Sigmoid colon (tissue), 7 donors: ENCODE results near the gene KAZN. TPM values are rescaled to one million over a fixed set of nuclear protein-coding genes. Genes with fewer than 3 reads are reported as not detected.

Experiments
- DNase-seq: peaks from one replicate; pipeline ENCODE4 v3.0.0-alpha.2; 2019
- H3K27ac ChIP-seq, 4 donors: fragments of 200-600 bp; sonication (generic); one replicate each; pipeline ENCODE4 v1.5.1; 2016 to 2019; ENCODE audit warnings: mild to moderate bottlenecking in 1 of 4
- H3K27me3 ChIP-seq, 3 donors: fragments of 200-600 bp; sonication (generic); one replicate each; pipeline ENCODE4 v1.5.1; 2019; ENCODE audit warnings: mild to moderate bottlenecking in 1 of 3
- H3K36me3 ChIP-seq, 4 donors: fragments of 200-600 bp; sonication (generic); one replicate each; pipeline ENCODE4 v1.5.1; 2016 to 2019
- H3K4me1 ChIP-seq, 4 donors: fragments of 200-600 bp; sonication (generic); one replicate each; pipeline ENCODE4 v1.5.1; 2017 to 2019
- H3K4me3 ChIP-seq, 4 donors: fragments of 200-600 bp; sonication (generic); one replicate each; pipeline ENCODE4 v1.5.1; 2017 to 2019; ENCODE audit warnings: mild to moderate bottlenecking in 2 of 4, moderate library complexity in 1 of 4
- H3K9me3 ChIP-seq, 4 donors: fragments of 200-600 bp in 3 of 4; sonication (generic) in 3 of 4; one replicate each; pipeline versions ENCODE4 v1.5.1 to v1.6.1; 2013 to 2019
- CTCF ChIP-seq, 4 experiments: fragments of 450-650 bp in 3 of 4; fragments of 200-600 bp in 1 of 4; IDR thresholded peaks; one replicate each; pipeline ENCODE4 v1.5.1; 2016 to 2019; ENCODE audit warnings: antibody characterized with exemption in 4 of 4, mild to moderate bottlenecking in 3 of 4, moderate library complexity in 2 of 4
- EP300 ChIP-seq, 4 donors: sonication (generic); formaldehyde crosslinking; IDR thresholded peaks; one replicate each; pipeline ENCODE4 v1.6.1; 2017; ENCODE audit warnings: antibody characterized with exemption in 4 of 4
- POLR2A ChIP-seq, 2 donors: fragments of 450-650 bp; IDR thresholded peaks; one replicate each; pipeline ENCODE4 v1.6.1; 2016; ENCODE audit warnings: antibody characterized with exemption in 2 of 2, mild to moderate bottlenecking in 2 of 2, moderate library complexity in 2 of 2
- POLR2AphosphoS5 ChIP-seq, 4 donors: sonication (generic); formaldehyde crosslinking; IDR thresholded peaks; one replicate each; pipeline ENCODE4 v1.6.1; 2017; ENCODE audit warnings: antibody characterized with exemption in 4 of 4
- WGBS, 2 donors: extraction: QIAGEN DNeasy Blood & Tissue Kit; methylation state at CpG; one replicate each; pipeline ENCODE4 v1.1.7; 2013; 5-methylcytosine and 5-hydroxymethylcytosine counted together
- intact Hi-C: fragments of 100-400 bp; cut with DNase I; formaldehyde crosslinking; loops from one replicate; pipeline ENCODE4 v1.15.1; 2023
- polyA plus RNA-seq, 3 donors: library from polyadenylated mRNA; stranded (reverse); fragments of 200-250 nt; gene quantifications; one replicate each; pipeline ENCODE4 v1.2.3, GENCODE V29; 2013
- total RNA-seq, 4 donors: library from RNA; depleted of rRNA; stranded (reverse); fragments of >200 nt; gene quantifications; one replicate each; pipeline ENCODE4 v1.1.0, GENCODE V29; 2016
- donor health status: healthy with polysubstance abuse.
- donor health status: Bipolar disorder and iron deficiency.
- donor health status: healthy.

The KAZN gene
- total and polyA plus RNA-seq, 7 donors = 2.5 to 11.4 (median 5.6) TPM

- Histone ChIP-seq H3K27me3 (peaks cover 11 to 19% (median 12%) of the 10 kb centered on the region in 3 donors), H3K4me1 (peaks cover 0 to 8% (median 6%) of the 10 kb centered on the region in 4 donors), H3K4me3 (no peak overlapping the region), H3K27ac (no peak overlapping the region), H3K36me3 (no peaks in the 10 kb centered on the region), H3K9me3 (no peaks in the 10 kb centered on the region)
- WGBS, 2 donors = 69 to 89% methylated on average over 4 of the region's 4 CpGs
- TF ChIP-seq CTCF (IDR thresholded peaks at IDR 0.05) = no peak
- no peak for TF ChIP-seq POLR2A (IDR thresholded peaks at IDR 0.05)
- no peak for TF ChIP-seq EP300 (IDR thresholded peaks at IDR 0.05)
- no peak for TF ChIP-seq POLR2AphosphoS5 (IDR thresholded peaks at IDR 0.05)
- intact Hi-C loops = no loop called here
- no peak for DNase-seq
Measured at GRCh38 chr1:14593302-14593701, 5.2 kb upstream of the KAZN start.

- Histone ChIP-seq H3K4me1 (peaks cover 0 to 16% (median 13%) of the 10 kb centered on the region in 4 donors), H3K27ac (no peak overlapping the region), H3K36me3 (no peaks in the 10 kb centered on the region), H3K4me3 (no peak overlapping the region), H3K9me3 (no peaks in the 10 kb centered on the region), H3K27me3 (peaks cover 19 to 27% (median 19%) of the 10 kb centered on the region in 3 donors)
- intact Hi-C loops = no loop called here
- TF ChIP-seq POLR2A (IDR thresholded peaks at IDR 0.05) (no peak), POLR2AphosphoS5 (IDR thresholded peaks at IDR 0.05) (no peak), CTCF (IDR thresholded peaks at IDR 0.05) (no peak), EP300 (IDR thresholded peaks at IDR 0.05) (no peak)
- no peak for DNase-seq
- WGBS, 2 donors = 75 to 90% methylated on average over 5 of the region's 5 CpGs
Measured at GRCh38 chr1:14594045-14594444, 4.4 kb upstream of the KAZN start.

- peaks cover 27 to 52% (median 38%) of the 10 kb centered on the region in 3 donors for H3K27me3 ChIP-seq
- WGBS, 2 donors = 89 to 91% methylated on average over 5 of the region's 5 CpGs
- TF ChIP-seq POLR2A (IDR thresholded peaks at IDR 0.05) (no peak), POLR2AphosphoS5 (IDR thresholded peaks at IDR 0.05) (no peak), EP300 (IDR thresholded peaks at IDR 0.05) (no peak), CTCF (IDR thresholded peaks at IDR 0.05) (no peak)
Measured at GRCh38 chr1:14596591-14596990, 1.9 kb upstream of the KAZN start.

GRCh38 chr1:14597343-14598006, 1.0 kb upstream of the KAZN start:
- peak overlapping the region in 1 of 4 donors; percentile 55 for H3K4me3 ChIP-seq
- H3K9me3 ChIP-seq = no peaks in the 10 kb centered on the region
- peaks cover 30 to 59% (median 38%) of the 10 kb centered on the region in 3 donors for H3K27me3 ChIP-seq
- no peak for DNase-seq
- H3K27ac ChIP-seq = no peak overlapping the region
- WGBS, 2 donors = 51 to 65% methylated on average over 10 of the region's 10 CpGs
- no peaks in the 10 kb centered on the region for H3K36me3 ChIP-seq
- H3K4me1 ChIP-seq = peaks cover 0 to 23% (median 19%) of the 10 kb centered on the region in 4 donors
- TF ChIP-seq EP300 (IDR thresholded peaks at IDR 0.05) (no peak), POLR2AphosphoS5 (IDR thresholded peaks at IDR 0.05) (no peak), CTCF (IDR thresholded peaks at IDR 0.05) (no peak)
- intact Hi-C loops = no loop called here

More at GRCh38 chr1:14596591-14596990, 1.9 kb upstream of the KAZN start:
- Histone ChIP-seq H3K36me3 (no peaks in the 10 kb centered on the region), H3K27ac (no peak overlapping the region), H3K9me3 (no peaks in the 10 kb centered on the region), H3K4me1 (peaks cover 0 to 23% (median 19%) of the 10 kb centered on the region in 4 donors), H3K4me3 (no peak overlapping the region)
- intact Hi-C loops = no loop called here
- DNase-seq = no peak
